Measurements from ENCODE around the gene MAPK12.

The MAPK12 gene

DNA sequence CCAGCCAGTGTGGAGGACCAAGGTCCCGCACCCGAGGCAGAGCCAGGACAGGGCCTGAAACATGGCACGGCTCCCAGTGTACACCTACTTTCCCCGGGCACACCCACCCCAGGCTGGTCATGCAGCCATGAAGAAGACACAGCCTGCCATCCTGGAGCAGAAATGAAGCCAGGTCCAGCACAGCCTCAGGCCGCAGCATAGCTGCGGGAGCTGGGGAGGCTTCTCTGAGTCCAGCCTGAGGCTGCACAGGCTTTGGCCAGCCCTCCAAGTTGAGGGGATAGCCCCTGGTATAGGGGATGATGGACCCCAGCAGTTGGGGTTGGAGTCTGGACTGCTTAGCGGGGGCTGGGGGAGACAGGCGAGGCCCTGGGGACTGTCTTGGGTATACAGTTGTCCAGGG, 7.5 kb downstream of the MAPK12 start:
- POLR2A ChIA-PET = no interaction called here
- TF ChIP-seq, protein P1, sequence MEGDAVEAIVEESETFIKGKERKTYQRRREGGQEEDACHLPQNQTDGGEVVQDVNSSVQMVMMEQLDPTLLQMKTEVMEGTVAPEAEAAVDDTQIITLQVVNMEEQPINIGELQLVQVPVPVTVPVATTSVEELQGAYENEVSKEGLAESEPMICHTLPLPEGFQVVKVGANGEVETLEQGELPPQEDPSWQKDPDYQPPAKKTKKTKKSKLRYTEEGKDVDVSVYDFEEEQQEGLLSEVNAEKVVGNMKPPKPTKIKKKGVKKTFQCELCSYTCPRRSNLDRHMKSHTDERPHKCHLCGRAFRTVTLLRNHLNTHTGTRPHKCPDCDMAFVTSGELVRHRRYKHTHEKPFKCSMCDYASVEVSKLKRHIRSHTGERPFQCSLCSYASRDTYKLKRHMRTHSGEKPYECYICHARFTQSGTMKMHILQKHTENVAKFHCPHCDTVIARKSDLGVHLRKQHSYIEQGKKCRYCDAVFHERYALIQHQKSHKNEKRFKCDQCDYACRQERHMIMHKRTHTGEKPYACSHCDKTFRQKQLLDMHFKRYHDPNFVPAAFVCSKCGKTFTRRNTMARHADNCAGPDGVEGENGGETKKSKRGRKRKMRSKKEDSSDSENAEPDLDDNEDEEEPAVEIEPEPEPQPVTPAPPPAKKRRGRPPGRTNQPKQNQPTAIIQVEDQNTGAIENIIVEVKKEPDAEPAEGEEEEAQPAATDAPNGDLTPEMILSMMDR (IDR thresholded peaks at IDR 0.05; ENCODE audit: insufficient read depth, low read length, missing control alignments) = no peak
- CTCF ChIA-PET = interaction anchor here (3.9 to 7.5 kb wide), 4 partner anchors 13 to 114 kb away, joined by 36 to 92 read pairs (median 60); partner anchors contain the start of gene DENND6B
- no peak overlapping the region for H3K4me3 ChIP-seq (ENCODE audit: low read depth, low read length)
- DNase-seq (ENCODE audit: low read depth, low spot score) = no peak

DNA sequence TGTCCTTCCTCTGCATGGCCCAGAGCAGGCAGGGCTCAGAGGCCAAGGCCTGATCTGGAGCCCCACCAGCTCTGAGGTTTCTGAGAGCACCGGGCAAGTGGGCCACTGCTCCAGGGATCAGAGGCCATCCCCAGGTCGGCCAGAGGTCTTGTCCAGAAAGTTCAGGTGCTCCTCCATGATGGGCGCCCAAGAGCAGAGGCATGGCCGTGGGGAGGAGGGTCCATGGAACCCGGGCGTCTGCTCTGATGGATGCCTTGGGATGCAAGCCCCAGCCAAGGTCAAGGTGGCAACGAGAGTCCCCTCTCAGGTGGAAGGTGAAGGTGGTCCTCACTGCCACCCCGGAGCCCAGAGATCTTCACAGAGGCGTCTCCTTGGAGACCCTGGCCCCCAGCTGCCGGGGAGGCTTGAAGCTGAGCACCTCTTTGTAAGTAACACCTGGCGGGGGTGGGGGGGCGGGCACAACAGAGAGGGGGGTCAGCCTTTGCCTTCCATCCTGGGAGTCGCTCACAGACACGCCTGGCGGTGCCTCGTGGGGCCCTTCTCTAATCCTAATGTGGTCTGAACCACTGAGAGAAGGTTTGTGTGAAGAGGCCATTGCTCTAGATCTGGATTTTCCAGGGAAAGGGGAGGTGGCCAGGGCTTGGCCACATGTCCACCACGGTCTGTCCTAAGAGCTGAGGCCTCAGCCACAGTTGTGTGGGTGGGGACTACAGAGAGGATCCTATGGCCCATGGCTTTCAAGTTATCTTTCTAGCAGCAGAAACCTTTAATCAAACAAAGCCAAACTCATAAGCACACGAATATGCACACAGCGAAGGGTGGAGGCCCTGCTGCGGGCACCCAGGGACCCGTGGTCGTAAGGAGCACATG, 8.2 kb downstream of the MAPK12 start:
- CTCF ChIA-PET = interaction anchor here (0.7 to 7.5 kb wide), 23 partner anchors 7 to 272 kb away, joined by 3 to 92 read pairs (median 5); partner anchors contain the start of genes DENND6B, MAPK12, PLXNB2 and SCO2
- no peak for DNase-seq (ENCODE audit: low read depth, low spot score)
- no peak overlapping the region for H3K4me3 ChIP-seq (ENCODE audit: low read depth, low read length)
- TF ChIP-seq, protein P1 (IDR thresholded peaks at IDR 0.05; ENCODE audit: insufficient read depth, low read length, missing control alignments) = no peak
- POLR2A ChIA-PET = interaction anchor here (0.6 to 0.9 kb wide), 3 partner anchors 8 to 89 kb away, joined by 3 to 5 read pairs (median 4); partner anchors contain the start of gene MAPK12

DNA sequence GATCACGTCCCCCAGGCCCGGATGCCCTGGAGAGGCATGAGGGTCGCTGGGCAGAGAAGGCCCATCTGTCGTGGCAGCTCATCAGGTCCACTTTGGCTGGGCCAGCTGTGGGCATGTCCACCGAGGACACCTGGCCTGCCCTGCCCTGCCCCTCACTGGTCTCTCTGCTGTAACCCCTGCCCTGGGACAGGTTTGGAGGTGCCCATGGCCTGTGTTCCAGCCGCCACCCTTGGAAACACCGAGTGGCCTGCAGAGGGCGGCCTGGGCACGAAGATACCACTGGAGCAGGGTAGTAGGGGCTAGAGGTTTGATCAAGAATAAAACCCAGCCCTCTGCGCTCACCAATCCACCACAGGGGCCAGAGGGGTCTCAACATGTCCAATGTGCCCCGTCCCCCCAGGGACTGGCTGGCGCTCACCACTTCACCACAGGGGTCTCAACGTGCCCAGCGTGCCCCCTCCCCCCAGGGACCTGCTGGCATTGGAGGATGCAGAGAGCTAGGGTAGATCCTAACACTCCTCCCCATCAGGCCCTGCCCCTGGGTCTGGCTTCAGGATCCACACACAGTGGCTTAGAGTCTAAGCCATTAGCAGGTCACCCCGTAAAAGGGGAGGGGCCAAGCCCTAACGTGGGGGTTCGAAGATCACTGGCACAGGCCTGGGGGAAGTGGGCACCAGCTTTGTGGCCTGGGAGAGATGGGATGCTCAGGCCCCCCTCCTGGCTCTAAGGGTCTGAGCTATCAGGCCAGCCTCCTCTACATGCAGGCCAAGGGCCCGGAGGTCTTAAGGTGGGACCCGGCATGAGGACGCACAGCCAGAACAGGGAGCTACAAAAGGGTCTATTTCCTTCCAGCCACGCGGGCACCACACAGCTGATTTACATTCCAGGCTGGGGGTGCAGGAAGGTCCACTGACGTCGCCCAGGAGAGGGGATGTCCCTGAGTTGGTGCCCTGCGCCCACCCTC, 9.1 kb downstream of the MAPK12 start:
- no peak for DNase-seq (ENCODE audit: low read depth, low spot score)
- ChIA-PET CTCF (interaction anchor here (0.7 to 7.5 kb wide), 33 partner anchors 8 to 369 kb away, joined by 3 to 92 read pairs (median 5); partner anchors contain the start of genes DENND6B, MAPK11, MAPK12 and PLXNB2), POLR2A (interaction anchor here (0.6 to 2.1 kb wide), 6 partner anchors 9 to 213 kb away, joined by 3 to 16 read pairs (median 4); partner anchors contain the start of gene MAPK12)
- no peak overlapping the region for H3K4me3 ChIP-seq (ENCODE audit: low read depth, low read length)
- TF ChIP-seq, protein P1 (IDR thresholded peaks at IDR 0.05; ENCODE audit: insufficient read depth, low read length, missing control alignments) = peak; percentile 84

- H3K4me3 ChIP-seq (ENCODE audit: low read depth, low read length) = peak overlapping the region; percentile 85
- POLR2A ChIA-PET = interaction anchor here (0.7 to 2.1 kb wide), 7 partner anchors 8 to 213 kb away, joined by 3 to 16 read pairs (median 4); partner anchors contain the start of gene MAPK12
- TF ChIP-seq, protein P1 (IDR thresholded peaks at IDR 0.05; ENCODE audit: insufficient read depth, low read length, missing control alignments) = no peak
Measured at GRCh38 chr22:50251477-50252081, 9.9 kb downstream of the MAPK12 start.

GRCh38 chr22:50250555-50251476, 10.7 kb downstream of the MAPK12 start, which contains the start of gene HDAC10:
TSS of gene HDAC10 (minus strand) at chr22:50251265. CDS start at chr22:50251032, 233 bp downstream.
- no peak for DNase-seq (ENCODE audit: low read depth, low spot score)

More at GRCh38 chr22:50251477-50252081, 9.9 kb downstream of the MAPK12 start:
- CTCF ChIA-PET = interaction anchor here (1.0 to 7.5 kb wide), 24 partner anchors 9 to 370 kb away, joined by 3 to 92 read pairs (median 7); partner anchors contain the start of genes DENND6B, MAPK11, PLXNB2 and SCO2
- no peak for DNase-seq (ENCODE audit: low read depth, low spot score)

More at GRCh38 chr22:50250555-50251476, 10.7 kb downstream of the MAPK12 start, which contains the start of gene HDAC10:
- peak within 1 kb of the TSS; percentile 85 for H3K4me3 ChIP-seq (ENCODE audit: low read depth, low read length)
- TF ChIP-seq, protein P1 (IDR thresholded peaks at IDR 0.05; ENCODE audit: insufficient read depth, low read length, missing control alignments) = no peak
- ChIA-PET CTCF (interaction anchor here (1.0 to 7.5 kb wide), 22 partner anchors 8 to 370 kb away, joined by 3 to 92 read pairs (median 8); partner anchors contain the start of genes DENND6B, MAPK11 and PLXNB2), POLR2A (interaction anchor here (0.7 to 2.1 kb wide), 9 partner anchors 8 to 76 kb away, joined by 3 to 16 read pairs (median 3); partner anchors contain the start of genes MAPK11 and MAPK12)
